ENCODE results near the gene NOTO. TPM values are rescaled to one million over a fixed set of nuclear protein-coding genes. Genes with fewer than 3 reads are reported as not detected.

Gene NOTO
- total RNA-seq = not detected

DNA sequence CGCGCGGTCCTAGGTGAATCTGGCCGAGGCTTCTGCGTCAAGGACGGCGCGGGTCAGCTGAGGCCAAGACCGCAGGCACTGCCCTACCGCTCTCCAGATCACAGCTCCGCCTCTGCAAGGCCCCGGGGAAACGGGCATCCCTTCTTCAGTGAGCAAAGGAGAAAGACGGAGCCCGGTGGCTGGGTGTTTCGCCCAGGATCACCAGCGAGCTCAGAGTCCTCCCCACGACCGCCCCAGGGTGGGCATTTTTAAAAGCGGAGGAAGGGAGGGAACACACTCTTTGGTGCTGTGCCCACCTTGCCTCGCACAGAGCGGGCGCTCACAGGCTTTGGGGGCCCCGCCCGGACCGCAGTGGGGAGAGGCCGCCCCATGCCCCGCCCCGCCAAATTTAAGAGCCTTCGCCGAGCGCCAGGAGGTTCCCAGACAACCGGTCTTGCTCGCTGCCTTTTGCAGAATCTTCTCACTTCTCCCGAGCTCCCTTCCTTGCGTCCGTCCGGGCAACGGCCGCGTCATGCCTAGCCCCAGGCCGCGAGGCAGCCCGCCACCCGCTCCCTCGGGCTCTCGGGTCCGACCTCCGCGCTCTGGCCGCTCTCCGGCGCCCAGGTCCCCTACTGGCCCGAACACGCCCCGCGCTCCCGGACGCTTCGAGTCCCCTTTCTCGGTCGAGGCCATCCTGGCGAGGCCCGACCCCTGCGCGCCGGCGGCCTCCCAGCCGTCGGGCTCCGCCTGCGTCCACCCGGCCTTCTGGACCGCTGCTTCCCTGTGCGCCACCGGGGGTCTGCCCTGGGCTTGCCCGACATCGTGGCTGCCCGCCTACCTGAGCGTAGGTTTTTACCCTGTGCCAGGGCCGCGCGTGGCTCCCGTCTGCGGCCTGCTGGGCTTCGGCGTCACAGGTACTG lies at the start of gene NOTO:
Gene NOTO (plus strand): TSS at position 419 of the 899 bp plus-strand sequence. CDS start 93 bp downstream, at position 512.
- TF ChIP-seq, protein P1, sequence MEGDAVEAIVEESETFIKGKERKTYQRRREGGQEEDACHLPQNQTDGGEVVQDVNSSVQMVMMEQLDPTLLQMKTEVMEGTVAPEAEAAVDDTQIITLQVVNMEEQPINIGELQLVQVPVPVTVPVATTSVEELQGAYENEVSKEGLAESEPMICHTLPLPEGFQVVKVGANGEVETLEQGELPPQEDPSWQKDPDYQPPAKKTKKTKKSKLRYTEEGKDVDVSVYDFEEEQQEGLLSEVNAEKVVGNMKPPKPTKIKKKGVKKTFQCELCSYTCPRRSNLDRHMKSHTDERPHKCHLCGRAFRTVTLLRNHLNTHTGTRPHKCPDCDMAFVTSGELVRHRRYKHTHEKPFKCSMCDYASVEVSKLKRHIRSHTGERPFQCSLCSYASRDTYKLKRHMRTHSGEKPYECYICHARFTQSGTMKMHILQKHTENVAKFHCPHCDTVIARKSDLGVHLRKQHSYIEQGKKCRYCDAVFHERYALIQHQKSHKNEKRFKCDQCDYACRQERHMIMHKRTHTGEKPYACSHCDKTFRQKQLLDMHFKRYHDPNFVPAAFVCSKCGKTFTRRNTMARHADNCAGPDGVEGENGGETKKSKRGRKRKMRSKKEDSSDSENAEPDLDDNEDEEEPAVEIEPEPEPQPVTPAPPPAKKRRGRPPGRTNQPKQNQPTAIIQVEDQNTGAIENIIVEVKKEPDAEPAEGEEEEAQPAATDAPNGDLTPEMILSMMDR (IDR thresholded peaks at IDR 0.05; ENCODE audit: low read depth) = no peak

- TF ChIP-seq, protein P1 (IDR thresholded peaks at IDR 0.05; ENCODE audit: low read depth) = no peak
Measured at GRCh38 chr2:73156539-73157124, 45.7 kb upstream of the NOTO start.

DNA sequence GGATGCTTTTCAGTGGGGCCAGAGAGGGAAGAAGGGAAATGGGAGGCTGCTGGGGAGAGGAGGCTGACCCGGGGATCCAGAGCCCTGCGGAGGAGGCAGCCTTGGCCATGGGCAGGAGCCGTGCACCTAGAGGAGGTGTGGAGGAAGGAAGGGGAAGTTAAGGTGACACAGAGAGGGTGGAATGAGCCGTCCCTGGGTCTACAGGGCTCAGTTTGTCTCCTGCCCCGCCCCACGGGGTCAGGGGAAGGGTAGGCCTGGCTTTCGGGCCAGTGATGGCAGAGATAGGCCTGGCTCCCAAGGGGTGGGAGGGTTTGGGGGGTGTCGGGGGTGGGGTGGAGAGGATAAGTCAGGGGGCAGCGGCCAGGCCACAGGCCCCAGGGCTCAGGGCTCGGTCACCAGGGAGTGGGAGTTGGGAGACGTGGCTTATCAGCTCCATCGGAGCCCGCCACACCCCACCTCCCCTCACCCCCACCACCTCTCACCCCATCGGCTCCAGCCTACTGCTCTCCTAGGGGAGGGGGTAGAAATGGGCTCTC lies 39.5 kb upstream of the NOTO start:
- TF ChIP-seq, protein P1 (IDR thresholded peaks at IDR 0.05; ENCODE audit: low read depth) = no peak

GRCh38 chr2:73163483-73164367 lies 38.6 kb upstream of the NOTO start:
- TF ChIP-seq, protein P1 (IDR thresholded peaks at IDR 0.05; ENCODE audit: low read depth) = no peak

- TF ChIP-seq, protein P1 (IDR thresholded peaks at IDR 0.05; ENCODE audit: low read depth) = no peak
Measured at GRCh38 chr2:73172963-73173362, 29.4 kb upstream of the NOTO start.

- TF ChIP-seq, protein P1 (IDR thresholded peaks at IDR 0.05; ENCODE audit: low read depth) = no peak
Measured at GRCh38 chr2:73173781-73174180, 28.6 kb upstream of the NOTO start.

Data from subcutaneous adipose tissue (tissue), 4 donors.